Measurements from ENCODE around the gene MCHR1. TPM values are rescaled to one million over a fixed set of nuclear protein-coding genes. Genes with fewer than 3 reads are reported as not detected.
"Not testable (repeated sequence)": the region's sequence is repeated elsewhere in the genome, so short reads cannot be mapped to it uniquely, and the experiment has no call there.

MCHR1 gene
- total RNA-seq, 4 donors from 2014 or later: not detected

- no peak overlapping the region for H3K27ac ChIP-seq
- no peaks in the 10 kb centered on the region for H3K36me3 ChIP-seq
- H3K4me1 ChIP-seq: peaks cover 0 to 10% (median 0%) of the 10 kb centered on the region in 4 donors
- no peaks in the 10 kb centered on the region for H3K9me3 ChIP-seq
- H3K27me3 ChIP-seq: no peaks in the 10 kb centered on the region
- H3K4me3 ChIP-seq: no peak overlapping the region
- TF ChIP-seq CTCF (IDR thresholded peaks at IDR 0.05) (no peak), POLR2A (IDR thresholded peaks at IDR 0.05) (no peak)
- no peak for DNase-seq
These were observed 25.9 kb upstream of the MCHR1 start for GRCh38 chr22:40653361-40653760.

DNA sequence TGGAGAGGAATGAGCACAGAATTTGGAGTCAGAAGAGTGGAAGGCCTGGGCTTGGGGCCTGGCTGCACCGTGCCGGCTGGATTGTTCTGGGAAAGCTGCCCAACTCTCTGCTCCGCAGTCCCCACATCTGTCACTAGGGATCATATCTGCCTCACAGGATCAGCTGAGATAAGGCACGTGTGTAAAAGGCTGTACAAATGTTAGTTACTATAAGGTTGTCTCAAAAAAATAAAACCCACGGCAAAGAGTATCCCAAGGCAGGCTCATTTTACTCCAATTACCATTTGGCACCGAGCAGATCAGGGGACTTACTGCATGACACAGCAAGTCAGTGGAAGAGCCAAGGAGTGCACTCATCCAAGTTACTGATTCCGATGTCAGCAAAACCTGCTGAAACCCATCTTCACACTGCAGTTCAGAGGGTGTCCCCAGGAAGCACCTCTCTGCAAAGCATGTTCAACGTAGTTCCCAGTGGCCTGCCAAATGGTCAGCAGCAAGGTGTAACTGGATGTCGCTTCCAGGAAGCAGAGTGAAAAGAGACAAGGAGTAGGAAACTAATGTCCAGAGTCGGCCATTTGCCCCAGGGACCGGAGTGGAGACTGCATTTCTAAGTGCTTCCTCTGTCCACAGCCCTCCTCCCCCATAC lies 24.6 kb upstream of the MCHR1 start:
- no peak for TF ChIP-seq POLR2A (IDR thresholded peaks at IDR 0.05)
- peak in 4 of 6 experiments; percentile 6 to 36 (median 20) for TF ChIP-seq CTCF (IDR thresholded peaks at IDR 0.05)
- Histone ChIP-seq H3K27me3 (no peaks in the 10 kb centered on the region), H3K4me1 (peaks cover 0 to 8% (median 0%) of the 10 kb centered on the region in 4 donors), H3K4me3 (no peak overlapping the region), H3K36me3 (no peaks in the 10 kb centered on the region), H3K27ac (peak overlapping the region in 2 of 4 donors; percentile 50 to 52), H3K9me3 (no peaks in the 10 kb centered on the region)
- no peak for DNase-seq

GRCh38 chr22:40655941-40656340 lies 23.3 kb upstream of the MCHR1 start:
- H3K36me3 ChIP-seq, H3K4me3 ChIP-seq, H3K27ac ChIP-seq, H3K9me3 ChIP-seq, H3K27me3 ChIP-seq, H3K4me1 ChIP-seq, DNase-seq: not testable (repeated sequence)

- not testable (repeated sequence) for H3K4me1 ChIP-seq, H3K27ac ChIP-seq, H3K27me3 ChIP-seq, H3K36me3 ChIP-seq, H3K4me3 ChIP-seq, H3K9me3 ChIP-seq, DNase-seq
These were observed 22.6 kb upstream of the MCHR1 start for GRCh38 chr22:40656651-40657050.

- Histone ChIP-seq H3K9me3 (no peaks in the 10 kb centered on the region), H3K4me3 (no peak overlapping the region), H3K4me1 (peaks cover 0 to 3% (median 0%) of the 10 kb centered on the region in 4 donors), H3K36me3 (no peaks in the 10 kb centered on the region), H3K27me3 (no peaks in the 10 kb centered on the region), H3K27ac (no peak overlapping the region)
- no peak for DNase-seq
- TF ChIP-seq CTCF (IDR thresholded peaks at IDR 0.05): no peak
- TF ChIP-seq POLR2A (IDR thresholded peaks at IDR 0.05): no peak
These were observed 20.1 kb upstream of the MCHR1 start for GRCh38 chr22:40659166-40659565.

DNA sequence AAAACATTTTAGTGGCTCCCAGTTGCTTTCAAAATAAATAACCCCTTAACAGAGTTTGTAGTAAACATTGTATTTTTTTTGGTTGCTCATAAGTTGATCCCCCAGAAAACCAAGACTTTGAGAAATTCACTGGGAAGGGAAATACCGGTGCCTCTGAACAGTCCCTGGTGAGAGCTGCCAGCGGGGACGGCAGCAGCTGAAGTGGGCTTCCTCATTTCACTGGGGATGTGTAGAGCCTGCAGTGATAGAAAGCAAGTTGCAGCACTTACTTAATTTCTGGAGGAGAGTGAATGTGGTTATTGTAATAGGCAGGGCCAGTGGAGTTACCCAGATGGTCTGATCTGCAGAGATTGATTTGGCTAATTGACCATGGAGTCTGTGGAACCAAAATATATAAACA lies 18.6 kb upstream of the MCHR1 start:
- Histone ChIP-seq H3K9me3 (no peaks in the 10 kb centered on the region), H3K4me1 (peaks cover 0 to 3% (median 0%) of the 10 kb centered on the region in 4 donors), H3K27me3 (no peaks in the 10 kb centered on the region), H3K27ac (no peak overlapping the region), H3K4me3 (no peak overlapping the region), H3K36me3 (no peaks in the 10 kb centered on the region)
- TF ChIP-seq CTCF (IDR thresholded peaks at IDR 0.05) (no peak), POLR2A (IDR thresholded peaks at IDR 0.05) (no peak)
- DNase-seq: no peak

GRCh38 chr22:40661671-40662070 lies 17.6 kb upstream of the MCHR1 start:
- no peak overlapping the region for H3K27ac ChIP-seq
- no peaks in the 10 kb centered on the region for H3K27me3 ChIP-seq
- H3K9me3 ChIP-seq: no peaks in the 10 kb centered on the region
- DNase-seq: no peak
- no peak overlapping the region for H3K4me3 ChIP-seq
- no peak for TF ChIP-seq POLR2A (IDR thresholded peaks at IDR 0.05)
- no peak for TF ChIP-seq CTCF (IDR thresholded peaks at IDR 0.05)
- peaks cover 0 to 3% (median 0%) of the 10 kb centered on the region in 4 donors for H3K4me1 ChIP-seq
- no peaks in the 10 kb centered on the region for H3K36me3 ChIP-seq

Measured in Peyer's patch (tissue), 4 donors.